Cardiac muscle cell (in vitro differentiated cells and primary cell): Measurements from ENCODE around the gene SRPK2. TPM values are rescaled to one million over a fixed set of nuclear protein-coding genes. Genes with fewer than 3 reads are reported as not detected.
"Not testable (repeated sequence)": the region's sequence is repeated elsewhere in the genome, so short reads cannot be mapped to it uniquely, and the experiment has no call there.

ENCODE experiments used
- DNase-seq, 2 donors: peaks; one replicate each; pipeline versions ENCODE4 v3.0.0 to v3.0.0-alpha.2; 2010 to 2017; ENCODE audit warnings: low read depth in 1 of 2, low spot score in 1 of 2
- H3K27ac ChIP-seq: fragments of 200-600 bp; sonication (generic); 2 replicates; pipeline ENCODE4 v1.5.1; 2016
- H3K27me3 ChIP-seq: fragments of 200-600 bp; sonication (generic); 2 replicates; pipeline ENCODE4 v1.6.0; 2016; ENCODE audit warnings: control low read depth
- H3K36me3 ChIP-seq: fragments of 200-600 bp; sonication (generic); 2 replicates; pipeline ENCODE4 v1.5.1; 2016; ENCODE audit warnings: control low read depth
- H3K4me1 ChIP-seq: fragments of 200-600 bp; sonication (generic); 2 replicates; pipeline ENCODE4 v1.8.1; 2017; ENCODE audit warnings: low read depth, mild to moderate bottlenecking, mixed run types
- H3K4me3 ChIP-seq: fragments of 200-600 bp; sonication (generic); 2 replicates; pipeline ENCODE4 v1.5.1; 2016; ENCODE audit warnings: mild to moderate bottlenecking
- H3K9me3 ChIP-seq: fragments of 200-600 bp; sonication (generic); 2 replicates; pipeline ENCODE4 v1.5.1; 2017; ENCODE audit warnings: low read depth, mild to moderate bottlenecking, control low read depth
- CTCF ChIP-seq: IDR thresholded peaks from 2 replicates; pipeline ENCODE4 v1.5.1; 2012; ENCODE audit warnings: low read depth, mild to moderate bottlenecking, low read length
- polyA plus RNA-seq: library from polyadenylated mRNA; unstranded; fragments of >200 nt; fragmentation: Nextera tagmentation; extraction: Ambion mirVana; gene quantifications from 2 replicates; pipeline ENCODE4 v1.2.1, GENCODE V29; 2016
- total RNA-seq: library from RNA; depleted of rRNA; stranded (reverse); fragments of >200 nt; gene quantifications from 2 replicates; pipeline ENCODE4 v1.2.3, GENCODE V29; 2016

The SRPK2 gene
- total and polyA plus RNA-seq, 2 experiments from 2014 or later: 35.4 to 37.1 TPM

GRCh38 chr7:105306298-105306748, 82.4 kb downstream of the SRPK2 start:
- H3K4me1 ChIP-seq: peaks cover 7% of the 10 kb centered on the region
- no peaks in the 10 kb centered on the region for H3K27me3 ChIP-seq
- peak in 1 of 2 donors; percentile 20 for DNase-seq
- H3K36me3 ChIP-seq: no peaks in the 10 kb centered on the region
- no peaks in the 10 kb centered on the region for H3K9me3 ChIP-seq
- TF ChIP-seq CTCF: no peak
- no peak overlapping the region for H3K4me3 ChIP-seq
- no peak overlapping the region for H3K27ac ChIP-seq

GRCh38 chr7:105305633-105306032, 83.1 kb downstream of the SRPK2 start:
- H3K27me3 ChIP-seq: no peaks in the 10 kb centered on the region
- peaks cover 7% of the 10 kb centered on the region for H3K4me1 ChIP-seq
- no peaks in the 10 kb centered on the region for H3K9me3 ChIP-seq
- H3K4me3 ChIP-seq: no peak overlapping the region
- H3K27ac ChIP-seq: no peak overlapping the region
- no peak for DNase-seq
- H3K36me3 ChIP-seq: no peaks in the 10 kb centered on the region
- no peak for TF ChIP-seq CTCF

- H3K9me3 ChIP-seq: no peaks in the 10 kb centered on the region
- H3K36me3 ChIP-seq: no peaks in the 10 kb centered on the region
- DNase-seq: peak in 1 of 2 donors; percentile 61
- peak overlapping the region; percentile 2 for H3K27ac ChIP-seq
- TF ChIP-seq CTCF: no peak
- H3K4me3 ChIP-seq: no peak overlapping the region
- H3K4me1 ChIP-seq: peaks cover 7% of the 10 kb centered on the region
- no peaks in the 10 kb centered on the region for H3K27me3 ChIP-seq
These were observed 84.5 kb downstream of the SRPK2 start for GRCh38 chr7:105304040-105304895.

GRCh38 chr7:105300587-105300986, 88.1 kb downstream of the SRPK2 start:
- not testable (repeated sequence) for H3K27me3 ChIP-seq, DNase-seq, H3K4me3 ChIP-seq, H3K27ac ChIP-seq, H3K9me3 ChIP-seq, H3K36me3 ChIP-seq
- H3K4me1 ChIP-seq: peaks cover 11% of the 10 kb centered on the region

- Histone ChIP-seq H3K27ac (no peak overlapping the region), H3K4me3 (no peak overlapping the region), H3K36me3 (no peaks in the 10 kb centered on the region), H3K9me3 (no peaks in the 10 kb centered on the region), H3K27me3 (no peaks in the 10 kb centered on the region), H3K4me1 (peaks cover 11% of the 10 kb centered on the region)
- DNase-seq: no peak
- TF ChIP-seq CTCF: no peak
These were observed 90.3 kb downstream of the SRPK2 start for GRCh38 chr7:105298439-105298894.

GRCh38 chr7:105297985-105298384, 90.7 kb downstream of the SRPK2 start:
- DNase-seq: no peak
- TF ChIP-seq CTCF: no peak

More at GRCh38 chr7:105297985-105298384, 90.7 kb downstream of the SRPK2 start:
- no peak overlapping the region for H3K4me3 ChIP-seq
- H3K4me1 ChIP-seq: peaks cover 11% of the 10 kb centered on the region
- no peaks in the 10 kb centered on the region for H3K27me3 ChIP-seq
- no peaks in the 10 kb centered on the region for H3K9me3 ChIP-seq
- H3K27ac ChIP-seq: no peak overlapping the region
- no peaks in the 10 kb centered on the region for H3K36me3 ChIP-seq
